Pancreas (tissue), 10 donors: ENCODE measurements around the gene ANTXR2. TPM values are rescaled to one million over a fixed set of nuclear protein-coding genes. Genes with fewer than 3 reads are reported as not detected.

Experiments
- ATAC-seq, 4 donors: fragments of 200-7000 bp; cut with Tn5 transposase; one replicate each; pipeline versions ENCODE4 v1.8.0 to v1.9.1; 2020; ENCODE audit warnings: mild to moderate bottlenecking in 4 of 4, moderate library complexity in 4 of 4
- DNase-seq, 6 donors: peaks; one replicate each; pipeline ENCODE4 v3.0.0-alpha.2; 2020
- FAIRE-seq: peaks from 2 replicates; lab custom pipeline; 2012; peaks lifted over from hg19 to GRCh38; lab: Jason Lieb, UNC
- H3K27ac ChIP-seq, 4 donors: fragments of 200-600 bp; sonication (generic); 1 replicate in 3 of 4; 2 replicates in 1 of 4; pipeline versions ENCODE4 v1.5.0 to v1.8.0; 2020
- H3K27me3 ChIP-seq, 4 donors: fragments of 200-600 bp; one replicate each; pipeline ENCODE4 v1.8.0; 2021
- H3K36me3 ChIP-seq, 3 donors: fragments of 200-600 bp; sonication (generic) in 1 of 3; one replicate each; pipeline versions ENCODE4 v1.5.0 to v1.8.0; 2020 to 2021
- H3K4me1 ChIP-seq, 3 donors: fragments of 200-600 bp; one replicate each; pipeline ENCODE4 v1.8.0; 2021
- H3K4me3 ChIP-seq, 4 donors: fragments of 200-600 bp; sonication (generic) in 2 of 4; one replicate each; pipeline versions ENCODE4 v1.5.0 to v1.8.0; 2020 to 2021
- H3K9me3 ChIP-seq, 4 donors: fragments of 200-600 bp; one replicate each; pipeline ENCODE4 v1.8.0; 2021
- WGBS, 2 donors: extraction: QIAGEN DNeasy Blood & Tissue Kit; methylation state at CpG; one replicate each; pipeline ENCODE4 v1.1.7; 2013; 5-methylcytosine and 5-hydroxymethylcytosine counted together
- intact Hi-C, 3 donors: fragments of 100-400 bp; cut with DNase I; formaldehyde crosslinking; loops; one replicate each; pipeline versions ENCODE4 v1.11.1 to v1.14.2; 2022
- polyA plus RNA-seq, 2 donors: library from polyadenylated mRNA; stranded (reverse); fragments of 200-250 nt; gene quantifications; one replicate each; pipeline ENCODE4 v1.2.3, GENCODE V29; 2013
- total RNA-seq, 6 donors: library from RNA; stranded (reverse); fragmentation: NEBNext Ultra II Directional in 4 of 6; extraction: Animal tissue kit (Norgen Biotek cat#: 25700) in 4 of 6; gene quantifications; one replicate each; pipeline versions ENCODE4 v1.2.1 to v1.2.4, GENCODE V29; 2021 to 2023
- TF ChIP-seq, protein P1 (sequence below), 4 donors: fragments of 200-600 bp; sonication (generic) in 3 of 4; IDR thresholded peaks; one replicate each; pipeline versions ENCODE4 v1.5.0 to v1.8.0; 2021; ENCODE audit warnings: antibody characterized with exemption in 4 of 4
- donor health status: healthy with polysubstance abuse.
- donor health status: DM: no; HTN: no; CAD: no; lungs with moderate emphysema.
- donor health status: DM: no; HTN: no; CAD: no.
- donor health status: control.
- donor health status: control.
- donor health status: Bipolar disorder and iron deficiency.
- donor health status: DM: yes; HTN: yes; CAD: no.
- donor health status: DM: no; HTN: no; CAD: no.
- donor health status: DM: no; HTN: no; CAD: no.
- donor health status: DM: yes; HTN: yes; CAD: no.

Gene ANTXR2
- total and polyA plus RNA-seq, 8 donors = 1.4 to 22.4 (median 4.6) TPM

DNA sequence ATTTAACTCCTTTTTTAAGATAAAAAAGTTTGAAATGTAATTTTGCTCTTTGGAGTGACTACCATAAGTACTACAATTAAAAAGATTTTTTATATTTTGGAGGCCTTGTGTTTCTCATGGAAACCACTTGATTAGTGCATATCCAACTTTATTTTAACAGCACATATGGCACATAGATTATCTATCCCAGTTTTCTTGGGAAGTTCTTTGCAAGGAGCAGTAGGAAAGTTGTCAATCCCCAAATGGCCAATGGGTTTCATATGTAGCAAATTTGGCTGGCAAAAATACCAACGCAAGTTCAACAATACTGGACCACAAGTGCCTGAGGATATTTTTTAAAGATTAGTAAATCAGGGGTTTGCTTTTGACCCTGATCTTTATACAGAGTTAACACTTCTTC, 15.4 kb upstream of the ANTXR2 start:
- Histone ChIP-seq H3K36me3 (no peaks in the 10 kb centered on the region), H3K27ac (no peak overlapping the region), H3K27me3 (no peaks in the 10 kb centered on the region), H3K4me1 (no peaks in the 10 kb centered on the region), H3K9me3 (no peaks in the 10 kb centered on the region), H3K4me3 (no peak overlapping the region)
- 89 to 95% methylated on average over 1 of the region's 1 CpG for WGBS, 2 donors
- FAIRE-seq (no peak), DNase-seq (no peak), ATAC-seq (no peak)
- TF ChIP-seq, protein P1, sequence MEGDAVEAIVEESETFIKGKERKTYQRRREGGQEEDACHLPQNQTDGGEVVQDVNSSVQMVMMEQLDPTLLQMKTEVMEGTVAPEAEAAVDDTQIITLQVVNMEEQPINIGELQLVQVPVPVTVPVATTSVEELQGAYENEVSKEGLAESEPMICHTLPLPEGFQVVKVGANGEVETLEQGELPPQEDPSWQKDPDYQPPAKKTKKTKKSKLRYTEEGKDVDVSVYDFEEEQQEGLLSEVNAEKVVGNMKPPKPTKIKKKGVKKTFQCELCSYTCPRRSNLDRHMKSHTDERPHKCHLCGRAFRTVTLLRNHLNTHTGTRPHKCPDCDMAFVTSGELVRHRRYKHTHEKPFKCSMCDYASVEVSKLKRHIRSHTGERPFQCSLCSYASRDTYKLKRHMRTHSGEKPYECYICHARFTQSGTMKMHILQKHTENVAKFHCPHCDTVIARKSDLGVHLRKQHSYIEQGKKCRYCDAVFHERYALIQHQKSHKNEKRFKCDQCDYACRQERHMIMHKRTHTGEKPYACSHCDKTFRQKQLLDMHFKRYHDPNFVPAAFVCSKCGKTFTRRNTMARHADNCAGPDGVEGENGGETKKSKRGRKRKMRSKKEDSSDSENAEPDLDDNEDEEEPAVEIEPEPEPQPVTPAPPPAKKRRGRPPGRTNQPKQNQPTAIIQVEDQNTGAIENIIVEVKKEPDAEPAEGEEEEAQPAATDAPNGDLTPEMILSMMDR (IDR thresholded peaks at IDR 0.05) = no peak
- intact Hi-C loops = no loop called here

DNA sequence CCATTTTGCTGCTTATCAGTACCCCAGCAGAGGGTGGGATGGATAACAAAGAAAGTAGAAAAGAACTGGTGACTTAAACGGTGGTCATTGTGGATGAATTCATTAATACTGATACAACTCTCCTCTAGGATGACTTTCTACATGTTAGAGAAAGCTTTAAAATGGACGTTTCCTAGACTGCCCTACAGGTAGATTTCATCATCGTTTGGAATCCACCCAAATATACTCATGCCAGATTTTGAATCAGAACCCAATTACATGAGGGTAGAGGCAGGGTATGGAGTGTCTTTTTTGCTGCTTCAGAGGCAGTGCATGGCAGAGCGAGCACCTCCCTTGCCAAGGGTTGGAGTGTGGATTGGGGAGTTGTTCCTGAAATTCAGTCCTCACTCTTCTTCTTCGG, 13.3 kb upstream of the ANTXR2 start:
- 55 to 59% methylated on average over 5 of the region's 5 CpGs for WGBS, 2 donors
- intact Hi-C loops = no loop called here
- TF ChIP-seq, protein P1 (IDR thresholded peaks at IDR 0.05) = no peak
- FAIRE-seq (no peak), ATAC-seq (no peak), DNase-seq (no peak)
- no peak overlapping the region for H3K4me3 ChIP-seq
- no peaks in the 10 kb centered on the region for H3K4me1 ChIP-seq
- H3K27ac ChIP-seq = no peak overlapping the region
- H3K27me3 ChIP-seq = no peaks in the 10 kb centered on the region
- no peaks in the 10 kb centered on the region for H3K36me3 ChIP-seq
- H3K9me3 ChIP-seq = no peaks in the 10 kb centered on the region

DNA sequence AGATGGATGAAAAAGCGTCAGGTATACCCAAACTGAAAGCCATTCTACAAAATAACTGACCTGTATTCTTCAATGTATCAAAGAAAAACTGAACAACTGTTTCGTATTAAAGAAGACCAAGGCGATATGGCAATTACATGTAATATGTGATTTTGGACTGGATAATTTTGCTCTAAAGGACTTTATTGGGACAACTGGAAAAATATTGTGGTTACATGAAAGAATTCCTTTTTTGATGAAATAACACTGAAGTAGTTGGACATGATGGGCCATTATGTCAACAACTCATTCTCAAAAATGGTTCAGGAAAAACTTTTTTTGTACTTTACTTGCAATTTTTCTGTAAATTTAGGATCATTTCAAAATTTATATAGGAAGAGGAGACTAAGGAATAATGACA, 12.1 kb upstream of the ANTXR2 start:
- no peak overlapping the region for H3K27ac ChIP-seq
- no peak overlapping the region for H3K4me3 ChIP-seq
- ATAC-seq = no peak
- FAIRE-seq = no peak
- H3K9me3 ChIP-seq = no peaks in the 10 kb centered on the region
- intact Hi-C loops = no loop called here
- TF ChIP-seq, protein P1 (IDR thresholded peaks at IDR 0.05) = no peak
- H3K4me1 ChIP-seq = no peaks in the 10 kb centered on the region
- 85 to 92% methylated on average over 3 of the region's 3 CpGs for WGBS, 2 donors
- no peaks in the 10 kb centered on the region for H3K36me3 ChIP-seq
- no peaks in the 10 kb centered on the region for H3K27me3 ChIP-seq
- DNase-seq = no peak

DNA sequence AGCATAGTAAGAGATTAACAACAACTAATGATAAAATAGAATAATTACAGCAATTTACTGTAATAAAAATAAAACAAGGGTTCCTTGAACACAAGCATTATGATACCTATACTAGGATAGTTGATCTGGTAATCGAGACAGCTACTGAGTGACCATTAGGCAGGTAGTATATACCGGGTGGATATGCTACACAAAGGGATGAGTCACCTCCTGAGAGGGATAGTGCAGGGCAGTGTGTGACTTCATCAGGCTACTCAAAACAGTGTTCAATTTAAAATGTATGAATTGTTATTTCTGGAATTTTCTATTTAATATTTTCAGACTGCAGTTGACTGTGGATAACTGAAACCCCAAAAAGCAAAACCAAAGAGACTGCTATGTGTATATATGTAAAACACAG, 9.7 kb upstream of the ANTXR2 start:
- 74 to 90% methylated on average over 2 of the region's 2 CpGs for WGBS, 2 donors
- DNase-seq = no peak
- no peak for FAIRE-seq
- Histone ChIP-seq H3K36me3 (no peaks in the 10 kb centered on the region), H3K27me3 (no peaks in the 10 kb centered on the region), H3K4me1 (no peaks in the 10 kb centered on the region), H3K9me3 (no peaks in the 10 kb centered on the region), H3K27ac (no peak overlapping the region), H3K4me3 (no peak overlapping the region)
- no peak for ATAC-seq
- intact Hi-C loops = no loop called here
- TF ChIP-seq, protein P1 (IDR thresholded peaks at IDR 0.05) = no peak

DNA sequence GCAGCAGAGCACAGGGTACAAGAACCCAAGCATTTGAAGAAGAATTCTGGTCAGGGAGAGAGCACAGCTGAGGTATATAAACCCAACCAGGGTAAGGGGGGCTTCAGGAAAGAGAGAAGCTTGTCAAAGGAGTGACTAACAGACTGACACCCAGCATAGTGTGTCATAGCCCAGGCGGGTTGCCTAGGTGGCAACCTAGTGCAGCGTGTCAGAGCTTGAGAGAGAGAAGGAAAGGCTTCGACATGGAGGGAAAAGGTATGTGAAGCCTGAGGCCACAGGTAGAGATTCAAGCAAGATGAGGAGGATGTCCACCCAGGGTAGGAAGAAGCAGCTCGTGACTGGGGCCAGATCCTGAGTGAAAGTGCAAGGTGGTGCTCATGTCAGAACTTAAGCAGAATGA, 8.5 kb upstream of the ANTXR2 start:
- Histone ChIP-seq H3K27me3 (no peaks in the 10 kb centered on the region), H3K9me3 (no peaks in the 10 kb centered on the region), H3K27ac (no peak overlapping the region), H3K4me1 (no peaks in the 10 kb centered on the region), H3K4me3 (no peak overlapping the region), H3K36me3 (no peaks in the 10 kb centered on the region)
- DNase-seq (no peak), ATAC-seq (no peak), FAIRE-seq (no peak)
- intact Hi-C loops = no loop called here
- TF ChIP-seq, protein P1 (IDR thresholded peaks at IDR 0.05) = no peak
- 54 to 56% methylated on average over 4 of the region's 4 CpGs for WGBS, 2 donors
